HG02943 (cell line): ENCODE data around the gene ONECUT2.

Experiments used
- ATAC-seq: cut with Tn5 transposase; IDR thresholded peaks from one replicate; pipeline ENCODE4 v1.9.1; 2021; ENCODE audit warnings: mild to moderate bottlenecking, low read depth, moderate library complexity; ENCODE audit not compliant: unreplicated experiment

ONECUT2 gene

DNA sequence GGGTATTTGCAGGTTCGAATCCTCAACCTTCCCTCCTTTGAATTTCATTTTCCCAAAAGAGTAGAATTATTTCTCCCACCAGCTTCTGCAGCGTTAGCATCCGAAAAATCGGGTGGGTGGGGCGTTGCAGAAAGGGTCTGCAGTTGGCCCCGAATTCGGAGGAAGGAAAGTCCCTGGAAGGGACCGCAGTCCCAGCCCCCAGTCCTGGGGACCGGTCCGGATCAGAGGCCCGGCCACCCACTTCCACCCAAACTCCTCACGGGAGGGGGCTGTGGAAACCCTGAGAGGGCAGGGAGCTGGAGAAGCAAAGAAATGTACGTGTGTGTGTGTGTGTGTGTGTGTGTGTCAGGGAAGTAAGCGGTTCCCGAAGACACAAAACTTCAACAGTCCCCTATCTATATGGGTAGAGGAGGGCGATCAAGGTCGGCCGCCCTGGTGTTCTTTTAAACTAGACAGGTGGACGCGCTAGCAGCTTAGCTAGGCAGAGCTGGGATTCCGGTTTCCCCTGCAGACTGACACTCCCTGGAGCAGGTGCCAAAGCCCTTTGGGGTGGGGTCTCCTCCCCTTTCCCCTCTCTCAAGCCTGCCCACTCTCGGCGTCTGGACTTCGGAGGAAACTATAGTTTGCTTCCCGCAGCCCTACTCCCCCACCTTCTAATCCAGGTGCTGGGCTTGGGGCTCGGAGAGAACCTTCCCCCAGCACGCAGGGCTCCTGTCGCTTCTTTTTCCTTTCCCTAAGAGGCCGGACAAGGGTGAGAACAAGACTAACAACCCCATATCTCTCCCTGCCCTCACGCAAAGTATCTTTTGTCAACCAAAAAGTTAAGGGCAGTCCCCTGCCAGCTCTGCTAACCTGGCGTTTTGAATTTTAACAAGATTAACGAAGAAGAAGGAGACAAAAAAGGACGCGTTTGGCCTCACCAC, 4.8 kb upstream of the ONECUT2 start:
- no peak for ATAC-seq

- ATAC-seq, result no peak
These were observed 4.2 kb upstream of the ONECUT2 start for GRCh38 chr18:57431002-57431382.

DNA sequence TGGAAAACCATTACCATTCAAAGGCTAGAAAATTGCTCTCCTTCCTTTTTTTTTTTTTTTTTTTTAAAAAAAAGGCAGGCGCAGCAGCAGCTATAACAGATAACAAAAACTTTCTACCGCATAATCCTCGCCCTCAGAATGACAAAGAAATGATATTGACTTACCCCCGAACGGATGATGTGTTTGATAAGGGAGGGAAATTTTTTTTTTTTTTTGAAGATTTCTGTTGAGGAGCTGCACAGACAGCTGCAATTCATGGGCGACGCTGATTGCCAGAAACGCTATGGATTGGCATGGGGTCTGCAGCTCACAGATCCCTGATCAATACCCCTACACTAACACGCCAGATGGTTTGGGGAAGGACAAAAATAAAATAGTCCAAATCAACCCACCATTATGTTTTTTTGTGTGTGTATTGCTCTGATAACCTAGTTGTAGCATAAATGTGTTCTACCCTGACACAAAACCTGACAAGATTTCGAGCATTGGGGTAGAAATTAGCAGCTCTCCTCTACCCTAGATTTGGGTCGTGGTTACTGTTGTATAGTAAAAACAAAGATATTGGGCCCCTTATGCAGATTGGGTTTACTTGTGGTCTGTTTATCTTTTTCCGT, 3.6 kb upstream of the ONECUT2 start:
- no peak for ATAC-seq

DNA sequence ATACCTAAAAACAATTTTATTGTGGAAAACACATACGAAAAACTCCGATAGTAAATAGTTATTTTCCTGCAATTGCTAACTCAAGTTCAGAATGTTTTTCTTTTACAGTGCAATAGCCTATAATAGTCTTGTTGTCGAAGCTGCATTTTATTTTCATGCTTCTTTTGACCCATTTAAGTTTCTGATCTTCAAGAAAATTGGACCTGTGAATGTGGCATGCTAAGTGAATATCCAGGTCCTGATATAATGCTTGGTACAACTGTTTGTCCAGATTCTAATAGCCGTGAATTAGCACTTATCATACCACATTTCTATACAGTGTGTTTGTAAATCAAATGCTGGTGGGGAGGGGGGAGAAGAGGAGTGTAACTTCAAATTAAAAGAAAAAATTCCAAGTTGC, 3.0 kb upstream of the ONECUT2 start:
- no peak for ATAC-seq

DNA sequence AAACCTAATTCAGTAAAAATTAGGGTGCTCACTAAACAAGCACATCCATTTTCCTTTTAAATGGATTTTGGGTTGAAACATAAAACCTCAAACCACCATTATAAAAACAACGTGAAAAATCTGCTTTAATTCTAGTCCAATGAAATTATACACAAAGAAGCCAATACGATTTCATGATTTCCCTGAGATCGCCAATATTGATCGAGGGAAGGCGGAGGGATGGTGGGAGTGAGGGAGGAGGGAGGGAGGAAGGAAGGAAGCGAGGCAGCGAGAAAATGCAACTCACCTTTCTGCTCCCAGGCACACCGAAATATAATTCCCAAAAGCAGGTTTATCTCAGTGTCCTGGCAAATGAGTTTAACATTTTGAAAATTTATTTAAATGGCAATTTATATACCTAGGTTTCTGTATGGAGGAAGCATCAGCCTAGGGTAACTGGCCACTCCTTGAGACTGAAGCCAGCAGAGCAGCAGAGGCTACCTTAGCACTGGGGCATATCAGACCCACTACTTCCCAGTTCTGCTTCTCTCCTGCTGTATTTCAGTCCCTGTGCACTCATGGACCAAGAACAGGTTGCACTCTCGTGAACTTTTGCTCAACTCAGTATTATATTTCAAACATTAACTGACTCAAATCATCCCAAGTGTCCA, 2.3 kb upstream of the ONECUT2 start:
- no peak for ATAC-seq

- no peak for ATAC-seq
These were observed 1.7 kb upstream of the ONECUT2 start for GRCh38 chr18:57433482-57433881.

GRCh38 chr18:57433934-57434535, 1.1 kb upstream of the ONECUT2 start:
- ATAC-seq, result no peak

DNA sequence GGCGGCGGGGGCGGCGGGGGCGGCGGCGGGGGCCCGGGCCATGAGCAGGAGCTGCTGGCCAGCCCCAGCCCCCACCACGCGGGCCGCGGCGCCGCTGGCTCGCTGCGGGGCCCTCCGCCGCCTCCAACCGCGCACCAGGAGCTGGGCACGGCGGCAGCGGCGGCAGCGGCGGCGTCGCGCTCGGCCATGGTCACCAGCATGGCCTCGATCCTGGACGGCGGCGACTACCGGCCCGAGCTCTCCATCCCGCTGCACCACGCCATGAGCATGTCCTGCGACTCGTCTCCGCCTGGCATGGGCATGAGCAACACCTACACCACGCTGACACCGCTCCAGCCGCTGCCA, 644 bp downstream of the ONECUT2 start:
- ATAC-seq, result no peak

DNA sequence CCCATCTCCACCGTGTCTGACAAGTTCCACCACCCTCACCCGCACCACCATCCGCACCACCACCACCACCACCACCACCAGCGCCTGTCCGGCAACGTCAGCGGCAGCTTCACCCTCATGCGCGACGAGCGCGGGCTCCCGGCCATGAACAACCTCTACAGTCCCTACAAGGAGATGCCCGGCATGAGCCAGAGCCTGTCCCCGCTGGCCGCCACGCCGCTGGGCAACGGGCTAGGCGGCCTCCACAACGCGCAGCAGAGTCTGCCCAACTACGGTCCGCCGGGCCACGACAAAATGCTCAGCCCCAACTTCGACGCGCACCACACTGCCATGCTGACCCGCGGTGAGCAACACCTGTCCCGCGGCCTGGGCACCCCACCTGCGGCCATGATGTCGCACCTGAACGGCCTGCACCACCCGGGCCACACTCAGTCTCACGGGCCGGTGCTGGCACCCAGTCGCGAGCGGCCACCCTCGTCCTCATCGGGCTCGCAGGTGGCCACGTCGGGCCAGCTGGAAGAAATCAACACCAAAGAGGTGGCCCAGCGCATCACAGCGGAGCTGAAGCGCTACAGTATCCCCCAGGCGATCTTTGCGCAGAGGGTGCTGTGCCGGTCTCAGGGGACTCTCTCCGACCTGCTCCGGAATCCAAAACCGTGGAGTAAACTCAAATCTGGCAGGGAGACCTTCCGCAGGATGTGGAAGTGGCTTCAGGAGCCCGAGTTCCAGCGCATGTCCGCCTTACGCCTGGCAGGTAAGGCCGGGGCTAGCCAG, 1.2 kb downstream of the ONECUT2 start:
- no peak for ATAC-seq

- ATAC-seq, result no peak
These were observed 1.8 kb downstream of the ONECUT2 start for GRCh38 chr18:57436965-57437333.

- no peak for ATAC-seq
These were observed 2.2 kb downstream of the ONECUT2 start for GRCh38 chr18:57437402-57437765.

- ATAC-seq, result no peak
These were observed 2.8 kb downstream of the ONECUT2 start for GRCh38 chr18:57437766-57438671.

- no peak for ATAC-seq
These were observed 3.8 kb downstream of the ONECUT2 start for GRCh38 chr18:57438743-57439608.

DNA sequence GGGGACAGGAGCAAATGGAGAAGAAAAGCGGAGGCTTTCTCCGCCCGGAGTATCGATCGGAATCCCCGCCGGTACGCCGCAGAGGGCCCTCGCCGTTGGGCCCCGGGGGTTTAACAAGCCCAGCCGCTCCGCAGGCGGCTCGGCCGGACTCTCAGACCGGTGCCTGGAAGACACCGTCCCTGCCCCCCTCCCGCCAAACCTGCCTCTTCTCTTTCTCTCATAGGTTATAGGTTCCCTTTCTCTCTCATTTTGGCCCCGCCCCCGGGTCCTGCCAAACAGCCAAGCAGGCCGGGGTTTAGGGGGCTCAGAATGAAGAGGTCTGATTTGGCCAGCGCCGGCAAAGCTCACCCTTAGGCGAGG, 4.4 kb downstream of the ONECUT2 start:
- no peak for ATAC-seq

DNA sequence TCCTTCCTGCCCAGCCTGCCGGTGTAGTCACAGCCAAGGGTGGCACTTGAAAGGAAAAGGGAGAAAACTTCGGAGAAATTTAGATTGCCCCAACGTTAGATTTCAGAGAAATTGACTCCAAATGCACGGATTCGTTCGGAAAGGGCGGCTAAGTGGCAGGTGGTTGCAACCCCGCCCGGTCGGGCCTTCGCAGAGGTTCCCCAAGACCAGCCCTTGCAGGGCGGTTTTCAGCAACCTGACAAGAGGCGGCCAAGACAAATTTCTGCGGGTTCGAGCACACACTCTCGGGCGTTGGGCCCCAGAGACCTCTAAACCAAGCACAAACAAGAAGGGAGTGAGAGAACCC, 4.8 kb downstream of the ONECUT2 start:
- no peak for ATAC-seq

DNA sequence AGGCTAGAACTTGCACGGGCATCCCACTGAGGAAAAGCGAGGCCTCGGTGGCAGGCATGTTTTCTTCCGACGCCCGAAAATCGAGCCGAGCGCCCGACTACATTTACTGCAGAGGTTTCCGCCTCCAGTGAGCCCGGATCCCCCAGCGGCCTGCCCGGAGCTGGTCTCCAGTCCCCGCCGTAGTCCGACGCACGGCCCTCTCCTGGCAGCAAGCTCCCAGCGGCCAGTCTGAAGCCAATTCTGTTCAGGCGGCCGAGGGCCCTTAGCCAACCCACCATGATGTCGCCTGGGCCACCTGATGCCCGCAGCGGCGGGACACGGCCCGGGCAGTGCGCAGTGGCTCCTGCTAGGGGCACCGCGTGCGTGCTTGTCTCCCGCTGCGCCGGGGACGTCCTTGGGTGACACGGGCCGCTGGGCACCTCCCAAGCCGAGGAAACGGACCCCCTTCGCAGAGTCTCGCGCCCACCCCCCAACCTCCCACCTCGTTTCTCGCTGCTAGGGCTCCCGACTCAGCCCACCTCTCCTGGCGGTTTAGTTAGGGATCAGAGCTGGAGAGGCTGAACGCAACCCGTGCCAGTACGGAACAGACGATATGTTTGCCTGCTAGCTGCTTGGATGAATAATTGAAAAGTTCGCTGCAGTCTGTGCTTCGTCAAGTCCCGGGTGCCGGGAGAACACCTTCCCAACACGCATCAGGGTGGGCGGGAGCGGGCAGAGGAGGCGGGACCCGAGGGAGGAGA, 5.3 kb downstream of the ONECUT2 start:
- ATAC-seq, result no peak

GRCh38 chr18:57441071-57441794, 6.1 kb downstream of the ONECUT2 start:
- ATAC-seq, result no peak

GRCh38 chr18:57443247-57443646, 8.1 kb downstream of the ONECUT2 start:
- no peak for ATAC-seq
